Activated T-cell treated with anti-CD3 and anti-CD28 coated beads, Interleukin-2, amount 50 U/mL, for 4 hours (primary cell): ENCODE measurements around the gene FXYD3. TPM values are rescaled to one million over a fixed set of nuclear protein-coding genes. Genes with fewer than 3 reads are reported as not detected.

Source experiments
- ATAC-seq, 2 donors: fragments of 200-7000 bp; cut with Tn5 transposase; one replicate each; pipeline ENCODE4 v1.10.0; 2021
- DNase-seq: peaks from one replicate; pipeline ENCODE4 v3.0.0-alpha.2; 2020
- H3K27me3 Mint-ChIP-seq: one replicate; pipeline ENCODE4 v1.8.0; 2021; ENCODE audit warnings: low read depth, mixed read lengths
- H3K36me3 Mint-ChIP-seq: one replicate; pipeline ENCODE4 v1.8.0; 2022; ENCODE audit warnings: mixed read lengths; ENCODE audit not compliant: insufficient read depth
- H3K4me1 Mint-ChIP-seq: one replicate; pipeline ENCODE4 v1.8.0; 2021; ENCODE audit warnings: low read depth, mixed read lengths
- H3K4me3 Mint-ChIP-seq: one replicate; pipeline ENCODE4 v1.8.0; 2021; ENCODE audit warnings: mild to moderate bottlenecking, moderate library complexity, mixed read lengths
- H3K9me3 Mint-ChIP-seq: one replicate; pipeline ENCODE4 v1.8.0; 2021; ENCODE audit warnings: mixed read lengths
- total RNA-seq, 3 donors: library from RNA; stranded (reverse); gene quantifications; one replicate each; pipeline ENCODE4 v1.2.1, GENCODE V29; 2021

Gene FXYD3
- total RNA-seq, 3 donors from 2014 or later, result 0.23 to 0.63 (median 0.41) TPM

GRCh38 chr19:35106898-35107541, 8.6 kb upstream of the FXYD3 start:
- peaks cover 3% of the 10 kb centered on the region for H3K27me3 Mint-ChIP-seq
- ATAC-seq, result no peak
- no peak for DNase-seq
- H3K36me3 Mint-ChIP-seq, result no peaks in the 10 kb centered on the region
- H3K4me1 Mint-ChIP-seq, result peaks cover 4% of the 10 kb centered on the region
- no peaks in the 10 kb centered on the region for H3K9me3 Mint-ChIP-seq
- no peak overlapping the region for H3K4me3 Mint-ChIP-seq

GRCh38 chr19:35107545-35107944, 8.1 kb upstream of the FXYD3 start:
- peaks cover 3% of the 10 kb centered on the region for H3K27me3 Mint-ChIP-seq
- DNase-seq (no peak), ATAC-seq (no peak)
- H3K4me3 Mint-ChIP-seq, result no peak overlapping the region
- H3K4me1 Mint-ChIP-seq, result peaks cover 4% of the 10 kb centered on the region
- no peaks in the 10 kb centered on the region for H3K36me3 Mint-ChIP-seq
- no peaks in the 10 kb centered on the region for H3K9me3 Mint-ChIP-seq

GRCh38 chr19:35108730-35109129, 6.9 kb upstream of the FXYD3 start:
- Mint-ChIP-seq H3K27me3 (peaks cover 3% of the 10 kb centered on the region), H3K4me1 (peaks cover 4% of the 10 kb centered on the region), H3K9me3 (no peaks in the 10 kb centered on the region), H3K4me3 (no peak overlapping the region), H3K36me3 (no peaks in the 10 kb centered on the region)
- ATAC-seq (no peak), DNase-seq (no peak)

GRCh38 chr19:35109395-35110112, 6.1 kb upstream of the FXYD3 start:
- peaks cover 6% of the 10 kb centered on the region for H3K4me1 Mint-ChIP-seq
- H3K36me3 Mint-ChIP-seq, result no peaks in the 10 kb centered on the region
- DNase-seq (no peak), ATAC-seq (no peak)
- H3K27me3 Mint-ChIP-seq, result peaks cover 3% of the 10 kb centered on the region
- no peak overlapping the region for H3K4me3 Mint-ChIP-seq
- no peaks in the 10 kb centered on the region for H3K9me3 Mint-ChIP-seq

GRCh38 chr19:35110974-35111373, 4.6 kb upstream of the FXYD3 start:
- Mint-ChIP-seq H3K4me1 (peaks cover 10% of the 10 kb centered on the region), H3K36me3 (no peaks in the 10 kb centered on the region), H3K4me3 (no peak overlapping the region), H3K9me3 (no peaks in the 10 kb centered on the region), H3K27me3 (peaks cover 4% of the 10 kb centered on the region)
- DNase-seq (no peak), ATAC-seq (no peak)

GRCh38 chr19:35112995-35113688, 2.5 kb upstream of the FXYD3 start:
- Mint-ChIP-seq H3K27me3 (peaks cover 7% of the 10 kb centered on the region), H3K36me3 (no peaks in the 10 kb centered on the region), H3K4me1 (peaks cover 6% of the 10 kb centered on the region), H3K9me3 (no peaks in the 10 kb centered on the region), H3K4me3 (no peak overlapping the region)
- DNase-seq (no peak), ATAC-seq (no peak)

GRCh38 chr19:35114353-35115176, 1.1 kb upstream of the FXYD3 start:
- Mint-ChIP-seq H3K27me3 (peaks cover 7% of the 10 kb centered on the region), H3K9me3 (no peaks in the 10 kb centered on the region), H3K36me3 (no peaks in the 10 kb centered on the region), H3K4me1 (peaks cover 6% of the 10 kb centered on the region), H3K4me3 (no peak overlapping the region)
- ATAC-seq, result peak; percentile 83 to 89
- peak; percentile 66 for DNase-seq

- peaks cover 6% of the 10 kb centered on the region for H3K4me1 Mint-ChIP-seq
- no peak overlapping the region for H3K4me3 Mint-ChIP-seq
- ATAC-seq (no peak), DNase-seq (no peak)
- H3K27me3 Mint-ChIP-seq, result peaks cover 7% of the 10 kb centered on the region
- no peaks in the 10 kb centered on the region for H3K36me3 Mint-ChIP-seq
- no peaks in the 10 kb centered on the region for H3K9me3 Mint-ChIP-seq
Measured at GRCh38 chr19:35116072-35116801, 614 bp downstream of the FXYD3 start.

GRCh38 chr19:35117116-35117515, 1.5 kb downstream of the FXYD3 start:
- Mint-ChIP-seq H3K9me3 (no peaks in the 10 kb centered on the region), H3K4me3 (no peak overlapping the region), H3K4me1 (peaks cover 6% of the 10 kb centered on the region), H3K27me3 (peaks cover 4% of the 10 kb centered on the region), H3K36me3 (no peaks in the 10 kb centered on the region)
- DNase-seq (no peak), ATAC-seq (no peak)

- peaks cover 4% of the 10 kb centered on the region for H3K27me3 Mint-ChIP-seq
- H3K9me3 Mint-ChIP-seq, result no peaks in the 10 kb centered on the region
- H3K4me3 Mint-ChIP-seq, result no peak overlapping the region
- H3K4me1 Mint-ChIP-seq, result peaks cover 6% of the 10 kb centered on the region
- DNase-seq, result no peak
- no peaks in the 10 kb centered on the region for H3K36me3 Mint-ChIP-seq
- ATAC-seq, result no peak
Measured at GRCh38 chr19:35117799-35118198, 2.2 kb downstream of the FXYD3 start.

- Mint-ChIP-seq H3K4me3 (no peak overlapping the region), H3K4me1 (peaks cover 6% of the 10 kb centered on the region), H3K27me3 (peaks cover 4% of the 10 kb centered on the region), H3K9me3 (no peaks in the 10 kb centered on the region), H3K36me3 (no peaks in the 10 kb centered on the region)
- ATAC-seq (no peak), DNase-seq (no peak)
Measured at GRCh38 chr19:35118268-35119020, 2.8 kb downstream of the FXYD3 start.

GRCh38 chr19:35119091-35119490, 3.5 kb downstream of the FXYD3 start:
- H3K4me1 Mint-ChIP-seq, result peaks cover 10% of the 10 kb centered on the region
- ATAC-seq, result no peak
- DNase-seq, result no peak
- H3K27me3 Mint-ChIP-seq, result peaks cover 4% of the 10 kb centered on the region
- no peaks in the 10 kb centered on the region for H3K9me3 Mint-ChIP-seq
- H3K4me3 Mint-ChIP-seq, result no peak overlapping the region
- H3K36me3 Mint-ChIP-seq, result no peaks in the 10 kb centered on the region

GRCh38 chr19:35119578-35120155, 4.0 kb downstream of the FXYD3 start:
- H3K9me3 Mint-ChIP-seq, result no peaks in the 10 kb centered on the region
- peaks cover 4% of the 10 kb centered on the region for H3K27me3 Mint-ChIP-seq
- H3K4me1 Mint-ChIP-seq, result peaks cover 12% of the 10 kb centered on the region
- no peaks in the 10 kb centered on the region for H3K36me3 Mint-ChIP-seq
- ATAC-seq (no peak), DNase-seq (no peak)
- H3K4me3 Mint-ChIP-seq, result no peak overlapping the region
